Upper lobe of right lung (tissue), 1 donor: ENCODE results near the gene DIP2C. TPM values are rescaled to one million over a fixed set of nuclear protein-coding genes. Genes with fewer than 3 reads are reported as not detected.

ENCODE experiments used
- ATAC-seq: fragments of 200-7000 bp; cut with Tn5 transposase; one replicate; pipeline ENCODE4 v1.9.1; 2020; ENCODE audit warnings: mild to moderate bottlenecking, moderate library complexity
- DNase-seq: peaks from one replicate; pipeline ENCODE4 v3.0.0-alpha.2; 2020
- H3K27ac ChIP-seq: fragments of 200-600 bp; one replicate; pipeline ENCODE4 v1.8.0; 2022
- H3K27me3 ChIP-seq: fragments of 200-600 bp; one replicate; pipeline ENCODE4 v1.8.0; 2022; ENCODE audit warnings: mild to moderate bottlenecking
- H3K36me3 ChIP-seq: fragments of 200-600 bp; one replicate; pipeline ENCODE4 v1.8.0; 2022
- H3K4me1 ChIP-seq: fragments of 200-600 bp; one replicate; pipeline ENCODE4 v1.8.0; 2022
- H3K4me3 ChIP-seq: fragments of 200-600 bp; one replicate; pipeline ENCODE4 v1.8.0; 2022; ENCODE audit warnings: mild to moderate bottlenecking
- H3K9me3 ChIP-seq: fragments of 200-600 bp; one replicate; pipeline ENCODE4 v1.8.0; 2022
- CTCF ChIP-seq: fragments of 200-600 bp; IDR thresholded peaks from one replicate; pipeline ENCODE4 v1.8.0; 2022; ENCODE audit warnings: antibody characterized with exemption
- intact Hi-C: fragments of 100-400 bp; cut with DNase I; formaldehyde crosslinking; loops from one replicate; pipeline ENCODE4 v1.11.0; 2022
- total RNA-seq: library from RNA; stranded (reverse); fragmentation: NEBNext Ultra II Directional; extraction: Animal tissue kit (Norgen Biotek cat#: 25700); gene quantifications from one replicate; pipeline ENCODE4 v1.2.1, GENCODE V29; 2021
- donor health status: DM: no; HTN: yes; CAD: no; lungs with severe emphysema.

Gene DIP2C
- total RNA-seq, 1 donor from 2014 or later, result 17.3 TPM

- intact Hi-C loops, result no loop called here
- ATAC-seq (no peak), DNase-seq (no peak)
- Histone ChIP-seq H3K27ac (no peak overlapping the region), H3K4me1 (no peaks in the 10 kb centered on the region), H3K27me3 (no peaks in the 10 kb centered on the region), H3K36me3 (no peaks in the 10 kb centered on the region), H3K4me3 (no peak overlapping the region), H3K9me3 (no peaks in the 10 kb centered on the region)
- TF ChIP-seq CTCF, result no peak
Measured at GRCh38 chr10:718143-718700, 28.8 kb upstream of the DIP2C start.

GRCh38 chr10:717458-717857 is 28.0 kb upstream of the DIP2C start:
- Histone ChIP-seq H3K9me3 (no peaks in the 10 kb centered on the region), H3K27me3 (no peaks in the 10 kb centered on the region), H3K27ac (no peak overlapping the region), H3K4me1 (no peaks in the 10 kb centered on the region), H3K4me3 (no peak overlapping the region), H3K36me3 (no peaks in the 10 kb centered on the region)
- ATAC-seq (no peak), DNase-seq (no peak)
- intact Hi-C loops, result no loop called here
- TF ChIP-seq CTCF, result no peak

GRCh38 chr10:716821-717220 is 27.4 kb upstream of the DIP2C start:
- no peak overlapping the region for H3K4me3 ChIP-seq
- intact Hi-C loops, result no loop called here
- no peaks in the 10 kb centered on the region for H3K36me3 ChIP-seq
- no peaks in the 10 kb centered on the region for H3K9me3 ChIP-seq
- H3K4me1 ChIP-seq, result no peaks in the 10 kb centered on the region
- DNase-seq (no peak), ATAC-seq (no peak)
- no peak for TF ChIP-seq CTCF
- H3K27ac ChIP-seq, result no peak overlapping the region
- H3K27me3 ChIP-seq, result no peaks in the 10 kb centered on the region

- Histone ChIP-seq H3K27me3 (no peaks in the 10 kb centered on the region), H3K9me3 (no peaks in the 10 kb centered on the region), H3K27ac (no peak overlapping the region), H3K4me3 (no peak overlapping the region), H3K4me1 (no peaks in the 10 kb centered on the region), H3K36me3 (no peaks in the 10 kb centered on the region)
- DNase-seq (no peak), ATAC-seq (no peak)
- intact Hi-C loops, result no loop called here
- no peak for TF ChIP-seq CTCF
Measured at GRCh38 chr10:714214-714613, 24.7 kb upstream of the DIP2C start.

- no peak for DNase-seq
- no peak overlapping the region for H3K4me3 ChIP-seq
- no peaks in the 10 kb centered on the region for H3K9me3 ChIP-seq
- intact Hi-C loops, result no loop called here
- TF ChIP-seq CTCF, result no peak
- no peaks in the 10 kb centered on the region for H3K27me3 ChIP-seq
- no peaks in the 10 kb centered on the region for H3K4me1 ChIP-seq
- no peak overlapping the region for H3K27ac ChIP-seq
- H3K36me3 ChIP-seq, result no peaks in the 10 kb centered on the region
- no peak for ATAC-seq
Measured at GRCh38 chr10:712575-712974, 23.1 kb upstream of the DIP2C start.

GRCh38 chr10:712089-712488 is 22.6 kb upstream of the DIP2C start:
- H3K9me3 ChIP-seq, result no peaks in the 10 kb centered on the region
- H3K4me3 ChIP-seq, result no peak overlapping the region
- no peak overlapping the region for H3K27ac ChIP-seq
- no peaks in the 10 kb centered on the region for H3K4me1 ChIP-seq
- ATAC-seq, result no peak
- H3K27me3 ChIP-seq, result no peaks in the 10 kb centered on the region
- no peaks in the 10 kb centered on the region for H3K36me3 ChIP-seq
- TF ChIP-seq CTCF, result no peak
- intact Hi-C loops, result no loop called here
- DNase-seq, result no peak
